Ovary (tissue), 9 donors: ENCODE data around the gene ITGB5. TPM values are rescaled to one million over a fixed set of nuclear protein-coding genes. Genes with fewer than 3 reads are reported as not detected.

Experiments used
- DNase-seq, 5 donors: peaks; one replicate each; pipeline ENCODE4 v3.0.0-alpha.2; 2019 to 2020
- H3K27ac ChIP-seq, 2 donors: fragments of 200-600 bp; one replicate each; pipeline versions ENCODE4 v1.5.1 to v1.8.0; 2019 to 2022
- H3K27me3 ChIP-seq: fragments of 200-600 bp; one replicate; pipeline ENCODE4 v1.8.0; 2022
- H3K36me3 ChIP-seq: fragments of 200-600 bp; sonication (generic); one replicate; pipeline ENCODE4 v1.5.1; 2019
- H3K4me1 ChIP-seq: one replicate; pipeline ENCODE4 v1.8.1; 2013; ENCODE audit warnings: mild to moderate bottlenecking, moderate library complexity; ENCODE audit not compliant: insufficient read depth
- H3K4me3 ChIP-seq: fragments of 200-600 bp; sonication (generic); one replicate; pipeline ENCODE4 v1.5.1; 2017
- H3K9me3 ChIP-seq, 2 donors: fragments of 200-600 bp in 1 of 2; sonication (generic) in 1 of 2; one replicate each; pipeline versions ENCODE4 v1.5.1 to v1.8.1; 2013 to 2019; ENCODE audit warnings: mild to moderate bottlenecking in 1 of 2, moderate library complexity in 1 of 2
- CTCF ChIP-seq, 3 donors: fragments of 450-650 bp in 2 of 3; fragments of 200-600 bp in 1 of 3; IDR thresholded peaks; one replicate each; pipeline versions ENCODE4 v1.5.1 to v1.8.0; 2016 to 2022; ENCODE audit warnings: antibody characterized with exemption in 3 of 3, mild to moderate bottlenecking in 1 of 3
- EP300 ChIP-seq: sonication (generic); formaldehyde crosslinking; IDR thresholded peaks from one replicate; pipeline ENCODE4 v1.6.1; 2017; ENCODE audit warnings: antibody characterized with exemption
- POLR2A ChIP-seq: fragments of 450-650 bp; IDR thresholded peaks from one replicate; pipeline ENCODE4 v1.6.1; 2017; ENCODE audit warnings: antibody characterized with exemption, mild to moderate bottlenecking, moderate library complexity
- WGBS, 3 donors: extraction: QIAGEN DNeasy Blood & Tissue Kit in 1 of 3; methylation state at CpG; one replicate each; pipeline versions ENCODE4 v1.1.5 to v1.1.7; 2013 to 2017; 5-methylcytosine and 5-hydroxymethylcytosine counted together
- intact Hi-C, 4 donors: fragments of 100-400 bp; cut with DNase I; formaldehyde crosslinking; loops; one replicate each; pipeline versions ENCODE4 v1.11.0 to v1.15.1; 2022 to 2023
- polyA plus RNA-seq, 2 donors: library from polyadenylated mRNA; stranded (reverse); fragments of 200-250 nt in 1 of 2; fragments of 350-450 nt in 1 of 2; fragmentation: Illumina TruSeq in 1 of 2; extraction: RNeasy Lipid Tissue Mini Kit (QIAGEN cat#74804) in 1 of 2; gene quantifications; one replicate each; pipeline ENCODE4 v1.2.3, GENCODE V29; 2013 to 2014
- total RNA-seq, 7 donors: library from RNA; depleted of rRNA in 2 of 7; stranded (reverse); fragments of >200 nt in 2 of 7; fragmentation: NEBNext Ultra II Directional in 3 of 7; extraction: Animal tissue kit (Norgen Biotek cat#: 25700) in 3 of 7; gene quantifications; one replicate each; pipeline versions ENCODE4 v1.1.0 to v1.2.4, GENCODE V29; 2016 to 2023
- donor health status: DM: no; HTN: no; CAD: no; lungs with moderate emphysema.
- donor health status: DM: no; HTN: no; CAD: no.
- donor health status: Bipolar disorder and iron deficiency.
- donor health status: DM: yes; HTN: yes; CAD: no.
- donor health status: DM: no; HTN: no; CAD: no.
- donor health status: DM: yes; HTN: yes; CAD: no.

ITGB5 gene
- total and polyA plus RNA-seq, 9 donors: 31.0 to 109 (median 38.0) TPM

DNA sequence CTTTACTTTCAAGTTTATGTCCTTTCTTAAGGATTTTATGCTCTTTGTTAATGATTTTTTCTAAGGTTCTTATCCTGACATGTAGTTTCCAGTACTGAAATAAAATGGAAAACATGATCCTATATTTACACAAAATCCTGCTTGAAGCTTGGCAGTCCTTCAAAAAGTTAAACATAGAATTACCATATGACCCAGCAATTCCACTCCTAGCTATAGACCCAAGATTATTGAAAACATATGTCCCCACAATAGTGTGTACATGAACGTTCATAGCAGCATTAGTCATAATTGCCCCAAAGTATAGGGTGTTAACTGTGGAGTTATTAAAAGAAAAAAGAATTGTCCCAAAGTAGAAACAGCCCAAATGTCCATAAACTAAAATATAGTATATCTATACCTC, 33.2 kb downstream of the ITGB5 start:
- WGBS, 3 donors: 62 to 80% (median 73%) methylated on average over 1 of the region's 1 CpG
- no peaks in the 10 kb centered on the region for H3K27me3 ChIP-seq
- no peak overlapping the region for H3K4me3 ChIP-seq
- no peaks in the 10 kb centered on the region for H3K4me1 ChIP-seq
- no peaks in the 10 kb centered on the region for H3K36me3 ChIP-seq
- no peak for DNase-seq
- intact Hi-C loops: no loop called here
- no peak for TF ChIP-seq CTCF (IDR thresholded peaks at IDR 0.05)
- H3K27ac ChIP-seq: no peak overlapping the region
- H3K9me3 ChIP-seq: no peaks in the 10 kb centered on the region

GRCh38 chr3:124853446-124853845, 33.7 kb downstream of the ITGB5 start:
- TF ChIP-seq POLR2A: no peak
- no peak for TF ChIP-seq CTCF (IDR thresholded peaks at IDR 0.05)
- TF ChIP-seq EP300: no peak
- intact Hi-C loops: no loop called here
- 96 to 98% (median 98%) methylated on average over 3 of the region's 3 CpGs for WGBS, 3 donors
- Histone ChIP-seq H3K27me3 (no peaks in the 10 kb centered on the region), H3K4me1 (no peaks in the 10 kb centered on the region), H3K9me3 (no peaks in the 10 kb centered on the region), H3K36me3 (no peaks in the 10 kb centered on the region), H3K27ac (no peak overlapping the region), H3K4me3 (no peak overlapping the region)
- DNase-seq: no peak

DNA sequence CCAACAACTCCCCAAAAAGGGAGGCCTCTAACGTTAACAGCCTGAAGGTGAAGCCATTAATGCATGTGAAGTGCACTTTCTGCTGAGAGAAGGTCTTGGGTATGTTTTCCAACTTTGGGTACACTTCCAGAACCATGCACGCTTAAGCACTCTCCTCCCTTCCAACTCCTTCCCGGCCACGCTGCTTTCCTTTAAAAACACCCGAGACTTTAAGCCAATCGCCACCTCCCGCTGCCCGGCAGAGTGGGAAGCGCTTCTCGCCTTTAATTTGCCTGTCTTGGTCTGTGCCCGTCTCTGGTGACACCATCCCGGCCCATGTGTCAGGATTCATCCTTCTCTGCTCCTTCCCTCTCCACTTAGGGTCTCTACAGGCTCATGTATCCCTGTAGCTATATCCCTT, 35.3 kb downstream of the ITGB5 start:
- no peak overlapping the region for H3K27ac ChIP-seq
- H3K4me1 ChIP-seq: no peaks in the 10 kb centered on the region

DNA sequence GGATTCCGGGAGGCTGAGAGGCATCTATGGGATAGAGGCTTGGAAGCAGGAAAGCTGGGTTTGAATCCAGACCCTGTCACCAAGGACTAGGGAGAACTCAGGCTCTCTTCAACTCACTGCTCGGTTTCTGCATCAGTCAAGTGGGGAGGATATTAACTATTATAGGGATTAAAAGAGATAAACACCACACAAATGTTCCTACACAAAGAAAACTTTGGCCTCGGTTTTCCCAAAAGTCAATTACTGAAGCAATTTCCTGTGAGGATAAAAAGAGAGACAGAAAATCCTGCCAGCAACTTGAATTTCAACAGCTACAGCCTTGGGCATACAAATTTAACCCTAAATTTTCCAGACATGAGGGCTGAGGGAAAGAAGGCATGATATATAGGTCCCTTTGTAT, 36.0 kb downstream of the ITGB5 start:
- TF ChIP-seq EP300 (no peak), CTCF (IDR thresholded peaks at IDR 0.05) (no peak), POLR2A (no peak)
- WGBS, 3 donors: 13 to 28% (median 21%) methylated on average over 3 of the region's 3 CpGs
- Histone ChIP-seq H3K4me1 (peaks cover under 1% of the 10 kb centered on the region), H3K9me3 (no peaks in the 10 kb centered on the region), H3K36me3 (no peaks in the 10 kb centered on the region), H3K27me3 (no peaks in the 10 kb centered on the region), H3K4me3 (no peak overlapping the region), H3K27ac (no peak overlapping the region)
- no peak for DNase-seq
- intact Hi-C loops: no loop called here

More for the DNA sequence above, 35.3 kb downstream of the ITGB5 start:
- 89 to 94% (median 92%) methylated on average over 12 of the region's 12 CpGs for WGBS, 3 donors
- H3K9me3 ChIP-seq: no peaks in the 10 kb centered on the region
- H3K36me3 ChIP-seq: no peaks in the 10 kb centered on the region
- H3K4me3 ChIP-seq: no peak overlapping the region
- H3K27me3 ChIP-seq: no peaks in the 10 kb centered on the region
- intact Hi-C loops: no loop called here
- no peak for DNase-seq
- TF ChIP-seq EP300 (no peak), POLR2A (no peak), CTCF (IDR thresholded peaks at IDR 0.05) (no peak)

GRCh38 chr3:124850633-124851032, 36.5 kb downstream of the ITGB5 start:
- intact Hi-C loops: no loop called here
- no peaks in the 10 kb centered on the region for H3K27me3 ChIP-seq
- no peaks in the 10 kb centered on the region for H3K36me3 ChIP-seq
- WGBS, 3 donors: 18 to 33% (median 23%) methylated on average over 2 of the region's 2 CpGs
- H3K4me1 ChIP-seq: peaks cover 2% of the 10 kb centered on the region
- TF ChIP-seq CTCF (IDR thresholded peaks at IDR 0.05) (no peak), POLR2A (no peak), EP300 (no peak)
- H3K9me3 ChIP-seq: no peaks in the 10 kb centered on the region
- peak in 1 of 5 donors; percentile 28 for DNase-seq
- no peak overlapping the region for H3K27ac ChIP-seq
- no peak overlapping the region for H3K4me3 ChIP-seq
